ENCODE data around the gene ALLC.

Gene ALLC

DNA sequence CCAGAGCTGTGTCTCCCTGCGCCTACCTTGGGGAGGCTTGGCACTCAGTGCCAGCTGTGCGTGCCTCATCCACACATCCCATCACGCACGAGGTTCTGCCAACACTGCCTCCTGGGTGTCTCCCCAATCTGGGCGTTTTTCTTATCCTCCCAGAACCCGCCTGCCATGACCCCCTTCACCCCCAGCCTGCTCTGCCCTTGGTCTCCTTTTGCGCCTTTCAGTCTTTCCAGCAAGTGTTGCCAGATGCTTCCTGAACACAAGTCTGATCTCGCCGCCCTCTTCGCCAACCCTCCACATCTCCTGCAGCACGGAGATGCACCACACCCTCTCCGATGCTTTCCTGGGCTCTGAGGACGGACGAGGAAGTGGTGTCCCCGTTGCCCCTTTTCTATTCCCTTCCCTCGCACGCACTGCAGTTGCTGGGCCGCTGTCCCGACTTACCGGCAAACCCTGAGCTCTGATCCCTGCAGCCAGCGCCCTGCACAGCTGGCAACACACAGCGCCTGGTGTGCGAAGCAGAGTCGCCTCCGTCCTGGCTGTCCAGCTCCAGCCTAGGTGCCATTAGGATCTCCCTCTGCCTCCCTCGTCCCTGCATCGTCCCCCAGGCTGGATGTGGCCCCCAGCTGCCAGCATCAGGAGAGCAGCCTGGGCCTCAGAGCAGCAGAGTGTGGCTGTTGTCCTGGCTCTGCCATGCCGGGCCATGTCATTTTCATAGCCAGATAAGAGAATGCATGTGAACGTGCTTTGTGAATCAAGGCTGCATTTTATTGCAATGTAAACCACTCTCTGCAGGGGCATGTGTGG is 22.6 kb upstream of the ALLC start:
- no peak for TF ChIP-seq YY1 (IDR thresholded peaks at IDR 0.05; ENCODE audit: low read depth)
- no peak for TF ChIP-seq RAD21 (IDR thresholded peaks at IDR 0.05; ENCODE audit: low read depth)
- no peak for TF ChIP-seq TCF12 (IDR thresholded peaks at IDR 0.05; ENCODE audit: low read depth)
- no peak for TF ChIP-seq ZBTB7A (IDR thresholded peaks at IDR 0.05; ENCODE audit: low read depth)
- no peak for TF ChIP-seq EGR1 (IDR thresholded peaks at IDR 0.05)
- no peak for TF ChIP-seq TEAD4 (IDR thresholded peaks at IDR 0.05)
- no peak for TF ChIP-seq CREB1 (IDR thresholded peaks at IDR 0.05; ENCODE audit: low read depth)
- no peak for TF ChIP-seq FOXM1 (IDR thresholded peaks at IDR 0.05; ENCODE audit: borderline replicate concordance, low read depth)
- TF ChIP-seq MAX (IDR thresholded peaks at IDR 0.05), result no peak
- TF ChIP-seq CEBPB (IDR thresholded peaks at IDR 0.05), result no peak
- no peak for TF ChIP-seq TAF1 (IDR thresholded peaks at IDR 0.05; ENCODE audit: low read depth)
- no peak for TF ChIP-seq EP300 (IDR thresholded peaks at IDR 0.05; ENCODE audit: borderline replicate concordance)
- TF ChIP-seq, protein P1, sequence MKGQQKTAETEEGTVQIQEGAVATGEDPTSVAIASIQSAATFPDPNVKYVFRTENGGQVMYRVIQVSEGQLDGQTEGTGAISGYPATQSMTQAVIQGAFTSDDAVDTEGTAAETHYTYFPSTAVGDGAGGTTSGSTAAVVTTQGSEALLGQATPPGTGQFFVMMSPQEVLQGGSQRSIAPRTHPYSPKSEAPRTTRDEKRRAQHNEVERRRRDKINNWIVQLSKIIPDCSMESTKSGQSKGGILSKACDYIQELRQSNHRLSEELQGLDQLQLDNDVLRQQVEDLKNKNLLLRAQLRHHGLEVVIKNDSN (IDR thresholded peaks at IDR 0.05), result no peak
- TF ChIP-seq, protein P2, sequence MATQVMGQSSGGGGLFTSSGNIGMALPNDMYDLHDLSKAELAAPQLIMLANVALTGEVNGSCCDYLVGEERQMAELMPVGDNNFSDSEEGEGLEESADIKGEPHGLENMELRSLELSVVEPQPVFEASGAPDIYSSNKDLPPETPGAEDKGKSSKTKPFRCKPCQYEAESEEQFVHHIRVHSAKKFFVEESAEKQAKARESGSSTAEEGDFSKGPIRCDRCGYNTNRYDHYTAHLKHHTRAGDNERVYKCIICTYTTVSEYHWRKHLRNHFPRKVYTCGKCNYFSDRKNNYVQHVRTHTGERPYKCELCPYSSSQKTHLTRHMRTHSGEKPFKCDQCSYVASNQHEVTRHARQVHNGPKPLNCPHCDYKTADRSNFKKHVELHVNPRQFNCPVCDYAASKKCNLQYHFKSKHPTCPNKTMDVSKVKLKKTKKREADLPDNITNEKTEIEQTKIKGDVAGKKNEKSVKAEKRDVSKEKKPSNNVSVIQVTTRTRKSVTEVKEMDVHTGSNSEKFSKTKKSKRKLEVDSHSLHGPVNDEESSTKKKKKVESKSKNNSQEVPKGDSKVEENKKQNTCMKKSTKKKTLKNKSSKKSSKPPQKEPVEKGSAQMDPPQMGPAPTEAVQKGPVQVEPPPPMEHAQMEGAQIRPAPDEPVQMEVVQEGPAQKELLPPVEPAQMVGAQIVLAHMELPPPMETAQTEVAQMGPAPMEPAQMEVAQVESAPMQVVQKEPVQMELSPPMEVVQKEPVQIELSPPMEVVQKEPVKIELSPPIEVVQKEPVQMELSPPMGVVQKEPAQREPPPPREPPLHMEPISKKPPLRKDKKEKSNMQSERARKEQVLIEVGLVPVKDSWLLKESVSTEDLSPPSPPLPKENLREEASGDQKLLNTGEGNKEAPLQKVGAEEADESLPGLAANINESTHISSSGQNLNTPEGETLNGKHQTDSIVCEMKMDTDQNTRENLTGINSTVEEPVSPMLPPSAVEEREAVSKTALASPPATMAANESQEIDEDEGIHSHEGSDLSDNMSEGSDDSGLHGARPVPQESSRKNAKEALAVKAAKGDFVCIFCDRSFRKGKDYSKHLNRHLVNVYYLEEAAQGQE (IDR thresholded peaks at IDR 0.05; ENCODE audit: low read depth), result no peak
- TF ChIP-seq NFIC (IDR thresholded peaks at IDR 0.05), result no peak

- no peak for TF ChIP-seq CREB1 (IDR thresholded peaks at IDR 0.05; ENCODE audit: low read depth)
- no peak for TF ChIP-seq NFIC (IDR thresholded peaks at IDR 0.05)
- TF ChIP-seq RAD21 (IDR thresholded peaks at IDR 0.05; ENCODE audit: low read depth), result no peak
- no peak for TF ChIP-seq TCF12 (IDR thresholded peaks at IDR 0.05; ENCODE audit: low read depth)
- TF ChIP-seq YY1 (IDR thresholded peaks at IDR 0.05; ENCODE audit: low read depth), result no peak
- no peak for TF ChIP-seq EP300 (IDR thresholded peaks at IDR 0.05; ENCODE audit: borderline replicate concordance)
- TF ChIP-seq, protein P1 (IDR thresholded peaks at IDR 0.05), result no peak
- no peak for TF ChIP-seq CEBPB (IDR thresholded peaks at IDR 0.05)
- TF ChIP-seq MAX (IDR thresholded peaks at IDR 0.05), result no peak
- no peak for TF ChIP-seq EGR1 (IDR thresholded peaks at IDR 0.05)
- no peak for TF ChIP-seq FOXM1 (IDR thresholded peaks at IDR 0.05; ENCODE audit: borderline replicate concordance, low read depth)
- TF ChIP-seq ZBTB7A (IDR thresholded peaks at IDR 0.05; ENCODE audit: low read depth), result no peak
- TF ChIP-seq, protein P2 (IDR thresholded peaks at IDR 0.05; ENCODE audit: low read depth), result no peak
- TF ChIP-seq TAF1 (IDR thresholded peaks at IDR 0.05; ENCODE audit: low read depth), result no peak
- no peak for TF ChIP-seq TEAD4 (IDR thresholded peaks at IDR 0.05)
Measured at GRCh38 chr2:3636586-3637310, 21.3 kb upstream of the ALLC start.

GRCh38 chr2:3637311-3637675 is 20.7 kb upstream of the ALLC start:
- TF ChIP-seq, protein P1 (IDR thresholded peaks at IDR 0.05), result no peak
- no peak for TF ChIP-seq TEAD4 (IDR thresholded peaks at IDR 0.05)
- no peak for TF ChIP-seq TCF12 (IDR thresholded peaks at IDR 0.05; ENCODE audit: low read depth)
- TF ChIP-seq EP300 (IDR thresholded peaks at IDR 0.05; ENCODE audit: borderline replicate concordance), result no peak
- TF ChIP-seq, protein P2 (IDR thresholded peaks at IDR 0.05; ENCODE audit: low read depth), result no peak
- TF ChIP-seq ZBTB7A (IDR thresholded peaks at IDR 0.05; ENCODE audit: low read depth), result no peak
- no peak for TF ChIP-seq CEBPB (IDR thresholded peaks at IDR 0.05)
- TF ChIP-seq NFIC (IDR thresholded peaks at IDR 0.05), result no peak
- TF ChIP-seq YY1 (IDR thresholded peaks at IDR 0.05; ENCODE audit: low read depth), result no peak
- TF ChIP-seq TAF1 (IDR thresholded peaks at IDR 0.05; ENCODE audit: low read depth), result no peak
- no peak for TF ChIP-seq RAD21 (IDR thresholded peaks at IDR 0.05; ENCODE audit: low read depth)
- no peak for TF ChIP-seq MAX (IDR thresholded peaks at IDR 0.05)
- TF ChIP-seq EGR1 (IDR thresholded peaks at IDR 0.05), result no peak
- TF ChIP-seq CREB1 (IDR thresholded peaks at IDR 0.05; ENCODE audit: low read depth), result no peak
- no peak for TF ChIP-seq FOXM1 (IDR thresholded peaks at IDR 0.05; ENCODE audit: borderline replicate concordance, low read depth)

Measured in Ishikawa (cell line).